SK-N-SH (cell line): ENCODE measurements around the gene DLG1. TPM values are rescaled to one million over a fixed set of nuclear protein-coding genes. Genes with fewer than 3 reads are reported as not detected.

Experiments
- CTCF ChIA-PET: fragments of 300-600, 350-600 bp; formaldehyde crosslinking; extraction: SDS; loops from one replicate; lab custom pipeline; 2021; lab: Yijun Ruan, JAX
- POLR2A ChIA-PET: fragments of 350-600 bp; sonication (Branson Sonifier 250); formaldehyde crosslinking; extraction: SDS; loops from one replicate; lab custom pipeline; 2020; ENCODE audit warnings: antibody characterized with exemption, inconsistent platforms; lab: Yijun Ruan, JAX
- DNase-seq: peaks from one replicate; pipeline ENCODE4 v3.0.0; 2012
- H2AFZ ChIP-seq: fragments of 200-600 bp; sonication (generic); 2 replicates; pipeline ENCODE4 v1.8.1; 2016; ENCODE audit warnings: antibody characterized with exemption, mild to moderate bottlenecking, low read depth
- H3F3A ChIP-seq: fragments of 200-600 bp; sonication (generic); replicated peaks from 2 replicates; pipeline ENCODE3; 2016; ENCODE audit warnings: antibody characterized with exemption, mild to moderate bottlenecking; ENCODE audit not compliant: insufficient read depth
- H3K27ac ChIP-seq, 2 experiments: fragments of 200-500 bp in 1 of 2; fragments of 200-600 bp in 1 of 2; sonication (Bioruptor generic) in 1 of 2; sonication (generic), shearing (Covaris generic) in 1 of 2; 2 replicates each; pipeline versions ENCODE4 v1.5.1 to v1.6.1; 2014 to 2016; ENCODE audit warnings: low read depth in 2 of 2, inconsistent platforms in 1 of 2, low read length in 1 of 2, mild to moderate bottlenecking in 1 of 2, mixed read lengths in 1 of 2
- H3K27me3 ChIP-seq: fragments of 200-600 bp; sonication (generic), shearing (Covaris generic); 2 replicates; pipeline ENCODE4 v1.6.1; 2016; ENCODE audit warnings: mixed run types; ENCODE audit not compliant: insufficient read depth
- H3K36me3 ChIP-seq, 2 experiments: fragments of 200-500 bp in 1 of 2; fragments of 200-600 bp in 1 of 2; sonication (Bioruptor generic) in 1 of 2; sonication (generic) in 1 of 2; replicated peaks in 1 of 2; 2 replicates each; pipeline versions ENCODE3 to v1.5.1; 2014 to 2016; ENCODE audit warnings: low read length in 1 of 2, mild to moderate bottlenecking in 1 of 2; ENCODE audit not compliant: insufficient read depth in 2 of 2, control insufficient read depth in 1 of 2
- H3K4me1 ChIP-seq, 2 experiments: fragments of 200-500 bp in 1 of 2; fragments of 200-600 bp in 1 of 2; sonication (Bioruptor generic) in 1 of 2; sonication (generic), shearing (Covaris generic) in 1 of 2; 2 replicates each; pipeline versions ENCODE4 v1.5.1 to v1.6.1; 2014 to 2016; ENCODE audit warnings: low read depth in 1 of 2, low read length in 1 of 2, mixed run types in 1 of 2; ENCODE audit not compliant: insufficient read depth in 2 of 2, control insufficient read depth in 1 of 2
- H3K4me2 ChIP-seq: fragments of 200-600 bp; sonication (generic), shearing (Covaris generic); 2 replicates; pipeline ENCODE4 v1.6.1; 2017; ENCODE audit warnings: mixed run types
- H3K4me3 ChIP-seq, 2 experiments: fragments of 200-500 bp in 1 of 2; fragments of 200-600 bp in 1 of 2; sonication (Bioruptor generic) in 1 of 2; sonication (generic), shearing (Covaris generic) in 1 of 2; 2 replicates each; pipeline versions ENCODE4 v1.5.1 to v1.8.1; 2014 to 2016; ENCODE audit warnings: low read depth in 2 of 2, inconsistent platforms in 1 of 2, low read length in 1 of 2, mild to moderate bottlenecking in 1 of 2, mixed read lengths in 1 of 2, moderate library complexity in 1 of 2
- H3K79me2 ChIP-seq: fragments of 200-600 bp; sonication (generic); 2 replicates; pipeline ENCODE4 v1.8.1; 2017; ENCODE audit warnings: mild to moderate bottlenecking; ENCODE audit not compliant: insufficient read depth
- H3K9ac ChIP-seq: fragments of 200-600 bp; sonication (generic); 2 replicates; pipeline ENCODE4 v1.6.1; 2017; ENCODE audit warnings: mixed run types
- H3K9me2 ChIP-seq: fragments of 200-600 bp; sonication (generic); 2 replicates; pipeline ENCODE4 v1.6.1; 2017; ENCODE audit warnings: mixed run types
- H3K9me3 ChIP-seq: fragments of 200-600 bp; sonication (generic); 2 replicates; pipeline ENCODE4 v1.6.1; 2017; ENCODE audit warnings: mixed run types, mild to moderate bottlenecking, moderate library complexity
- H4K20me1 ChIP-seq: fragments of 200-600 bp; sonication (generic); 2 replicates; pipeline ENCODE4 v1.6.1; 2017; ENCODE audit warnings: mild to moderate bottlenecking, mixed run types; ENCODE audit not compliant: insufficient read depth
- CHD2 ChIP-seq: fragments of 150-350 bp; IDR thresholded peaks from 2 replicates; pipeline ENCODE4 v1.6.1; 2018; ENCODE audit warnings: low read length; ENCODE audit not compliant: partially characterized antibody
- CTCF ChIP-seq: fragments of 200-600 bp; sonication (generic); IDR thresholded peaks from 2 replicates; pipeline ENCODE4 v1.6.1; 2017; ENCODE audit warnings: antibody characterized with exemption, mild to moderate bottlenecking, moderate library complexity
- EP300 ChIP-seq, 2 experiments: IDR thresholded peaks; 2 replicates each; pipeline versions ENCODE4 v1.4.0 to v1.6.1; 2012; ENCODE audit warnings: borderline replicate concordance in 1 of 2, low read depth in 1 of 2, low read length in 1 of 2
- EZH2phosphoT487 ChIP-seq: fragments of 200-600 bp; sonication (generic); IDR thresholded peaks from 2 replicates; pipeline ENCODE4 v1.6.1; 2017; ENCODE audit warnings: low read depth, mixed run types, mild to moderate bottlenecking, antibody characterized with exemption, moderate library complexity, borderline replicate concordance
- FOXJ3 ChIP-seq: sonication (generic); formaldehyde crosslinking; IDR thresholded peaks from 2 replicates; pipeline ENCODE4 v1.5.1; 2020; ENCODE audit warnings: mild to moderate bottlenecking, missing genetic modification reagents
- FOXM1 ChIP-seq: IDR thresholded peaks from 2 replicates; pipeline ENCODE4 v1.4.0; 2012; ENCODE audit warnings: low read depth, mild to moderate bottlenecking
- GABPA ChIP-seq: IDR thresholded peaks from 2 replicates; pipeline ENCODE4 v1.4.0; 2012; ENCODE audit warnings: low read depth, mild to moderate bottlenecking
- IRF3 ChIP-seq: fragments of 150-350 bp; IDR thresholded peaks from 2 replicates; pipeline ENCODE4 v1.6.1; 2016; ENCODE audit warnings: mild to moderate bottlenecking, low read depth, low read length
- JUND ChIP-seq: IDR thresholded peaks from 2 replicates; pipeline ENCODE4 v1.4.0; 2012
- MXI1 ChIP-seq: IDR thresholded peaks from 2 replicates; pipeline ENCODE4 v1.6.1; 2012; ENCODE audit warnings: mild to moderate bottlenecking, low read depth, low read length, improper control_type of control experiment
- NRF1 ChIP-seq: IDR thresholded peaks from 2 replicates; pipeline ENCODE4 v1.6.1; 2012; ENCODE audit warnings: low read depth, mild to moderate bottlenecking, low read length
- PBX3 ChIP-seq: IDR thresholded peaks from 2 replicates; pipeline ENCODE4; 2012
- RCOR1 ChIP-seq: fragments of 150-350 bp; IDR thresholded peaks from 2 replicates; pipeline ENCODE4 v1.6.1; 2017; ENCODE audit warnings: antibody characterized with exemption, low read length
- REST ChIP-seq: IDR thresholded peaks from 2 replicates; pipeline ENCODE4 v1.6.1; 2012; ENCODE audit warnings: mild to moderate bottlenecking, low read depth, low read length, moderate library complexity
- RFX5 ChIP-seq: IDR thresholded peaks from 2 replicates; pipeline ENCODE4 v1.6.1; 2012; ENCODE audit warnings: mild to moderate bottlenecking, improper control_type of control experiment, low read length
- RXRA ChIP-seq: IDR thresholded peaks from 2 replicates; pipeline ENCODE4 v1.4.0; 2012; ENCODE audit warnings: low read depth, mild to moderate bottlenecking, borderline replicate concordance
- SIN3A ChIP-seq: IDR thresholded peaks from 2 replicates; pipeline ENCODE4 v1.6.1; 2012; ENCODE audit warnings: low read depth, mild to moderate bottlenecking, low read length, moderate library complexity, borderline replicate concordance
- SMC3 ChIP-seq: IDR thresholded peaks from 2 replicates; pipeline ENCODE4 v1.6.1; 2012; ENCODE audit warnings: low read depth, low read length, improper control_type of control experiment
- USF2 ChIP-seq: fragments of 150-350 bp; IDR thresholded peaks from 2 replicates; pipeline ENCODE4 v1.6.1; 2017; ENCODE audit warnings: antibody characterized with exemption, low read length, low read depth, borderline replicate concordance
- ZBTB33 ChIP-seq: IDR thresholded peaks from 2 replicates; pipeline ENCODE4 v1.4.0; 2012; ENCODE audit warnings: low read depth, borderline replicate concordance
- WGBS: methylation state at CpG from one replicate; pipeline ENCODE4 v1.1.6; 2017; ENCODE audit warnings: low lambda C conversion rate; 5-methylcytosine and 5-hydroxymethylcytosine counted together
- polyA plus RNA-seq, 3 experiments: library from polyadenylated mRNA; depleted of rRNA; stranded (reverse); fragments of >200 nt; gene quantifications; 2 replicates each; pipeline ENCODE4 v1.2.3, GENCODE V29; 2012

The DLG1 gene
- polyA plus RNA-seq, 1 of the 3 experiments (the other 2 are of a cell fraction) = 16.5 TPM

- no peak overlapping the region for H2AFZ ChIP-seq
- peaks cover 51 to 71% of the 10 kb centered on the region in 2 experiments for H3K36me3 ChIP-seq
- H4K20me1 ChIP-seq = 0 out of 2 replicates have a peak, but pooled peaks cover 4% of the 10 kb centered on the region
- no peaks in the 10 kb centered on the region; the same call in 1 of the 2 replicates for H3K9me3 ChIP-seq
- DNase-seq = no peak
- no peaks in the 10 kb centered on the region for H3K27me3 ChIP-seq
- H3K4me1 ChIP-seq = peaks cover 0 to 7% of the 10 kb centered on the region in 2 experiments; a peak in 3 of 4 replicates
- 97% methylated on average over 2 of the region's 2 CpGs for WGBS
- peaks cover 12% of the 10 kb centered on the region for H3F3A ChIP-seq
- TF ChIP-seq IRF3 (no peak), EP300 (IDR thresholded peaks at IDR 0.05; ENCODE audit: borderline replicate concordance in 1 of 2, low read depth in 1 of 2, low read length in 1 of 2) (no peak), GABPA (no peak), SIN3A (no peak), PBX3 (no peak), JUND (no peak), FOXJ3 (CRISPR knock-in tag) (no peak), RCOR1 (no peak), REST (no peak), CTCF (no peak), NRF1 (no peak), EZH2phosphoT487 (no peak), USF2 (no peak), SMC3 (no peak), MXI1 (no peak), CHD2 (no peak), FOXM1 (no peak), RFX5 (no peak), RXRA (no peak), ZBTB33 (no peak)
- no peak overlapping the region for H3K27ac ChIP-seq
- H3K9ac ChIP-seq = no peak overlapping the region
- peaks cover 90% of the 10 kb centered on the region for H3K79me2 ChIP-seq
- POLR2A ChIA-PET = no interaction called here
- H3K9me2 ChIP-seq = no peaks in the 10 kb centered on the region
- CTCF ChIA-PET = interaction anchor here (1.3 to 3.1 kb wide), 3 partner anchors 10 to 224 kb away, joined by 3 to 15 read pairs (median 5); no protein-coding TSS in a partner anchor
- no peak overlapping the region for H3K4me2 ChIP-seq
- no peak overlapping the region for H3K4me3 ChIP-seq
Observed at GRCh38 chr3:197286678-197287077, 11.7 kb downstream of the DLG1 start.
